Fibroblast of peridontal ligament (primary cell): ENCODE results near the gene ESR1.
"Not testable (repeated sequence)": the region's sequence is repeated elsewhere in the genome, so short reads cannot be mapped to it uniquely, and the experiment has no call there.

Experiments
- DNase-seq: peaks from one replicate; pipeline ENCODE4 v3.0.0-alpha.2; 2010; ENCODE audit errors: extremely low read depth

ESR1 gene

DNA sequence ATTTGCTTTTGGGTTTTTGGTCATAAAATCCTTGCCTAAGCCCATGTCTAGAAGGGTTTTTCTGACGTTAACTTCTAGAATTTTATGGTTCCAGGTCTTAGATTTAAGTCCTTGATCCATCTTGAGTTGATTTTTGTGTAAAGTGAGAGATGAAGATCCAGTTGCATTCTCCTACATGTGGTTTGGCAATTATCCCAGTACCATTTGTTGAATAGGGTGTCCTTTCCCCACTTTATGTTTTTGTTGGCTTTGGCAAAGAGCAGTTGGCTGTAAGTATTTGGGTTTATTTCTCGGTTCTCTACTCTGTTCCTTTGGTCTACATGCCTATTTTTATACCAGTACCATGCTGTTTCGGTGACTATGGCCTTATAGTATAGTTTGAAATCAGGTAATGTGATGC, 86.9 kb downstream of the ESR1 start:
- DNase-seq: peak; percentile 62

DNA sequence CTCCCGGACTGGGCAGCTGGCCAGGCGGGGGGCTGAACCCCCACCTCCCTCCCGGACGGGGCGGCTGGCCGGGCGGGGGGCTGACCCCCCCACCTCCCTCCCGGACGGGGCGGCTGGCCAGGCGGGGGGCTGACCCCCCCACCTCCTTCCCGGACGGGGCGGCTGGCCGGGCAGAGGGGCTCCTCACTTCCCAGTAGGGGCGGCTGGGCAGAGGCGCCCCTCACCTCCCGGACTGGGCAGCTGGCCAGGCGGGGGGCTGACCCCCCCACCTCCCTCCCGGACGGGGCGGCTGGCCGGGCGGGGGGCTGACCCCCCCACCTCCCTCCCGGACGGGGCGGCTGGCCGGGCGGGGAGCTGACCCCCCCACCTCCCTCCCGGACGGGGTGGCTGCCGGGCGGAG, 91.7 kb downstream of the ESR1 start:
- DNase-seq: not testable (repeated sequence)

DNA sequence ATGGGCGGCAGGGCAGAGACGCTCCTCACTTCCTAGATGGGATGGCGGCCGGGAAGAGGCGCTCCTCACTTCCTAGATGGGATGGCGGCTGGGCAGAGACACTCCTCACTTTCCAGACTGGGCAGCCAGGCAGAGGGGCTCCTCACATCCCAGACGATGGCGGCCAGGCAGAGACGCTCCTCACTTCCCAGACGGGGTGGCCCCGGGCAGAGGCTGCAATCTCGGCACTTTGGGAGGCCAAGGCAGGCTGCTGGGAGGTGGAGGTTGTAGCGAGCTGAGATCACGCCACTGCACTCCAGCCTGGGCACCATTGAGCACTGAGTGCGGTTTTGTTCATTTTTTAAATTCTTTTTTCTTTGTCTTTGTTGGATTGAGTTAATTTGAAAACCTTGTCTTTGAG, 92.3 kb downstream of the ESR1 start:
- DNase-seq: not testable (repeated sequence)

DNA sequence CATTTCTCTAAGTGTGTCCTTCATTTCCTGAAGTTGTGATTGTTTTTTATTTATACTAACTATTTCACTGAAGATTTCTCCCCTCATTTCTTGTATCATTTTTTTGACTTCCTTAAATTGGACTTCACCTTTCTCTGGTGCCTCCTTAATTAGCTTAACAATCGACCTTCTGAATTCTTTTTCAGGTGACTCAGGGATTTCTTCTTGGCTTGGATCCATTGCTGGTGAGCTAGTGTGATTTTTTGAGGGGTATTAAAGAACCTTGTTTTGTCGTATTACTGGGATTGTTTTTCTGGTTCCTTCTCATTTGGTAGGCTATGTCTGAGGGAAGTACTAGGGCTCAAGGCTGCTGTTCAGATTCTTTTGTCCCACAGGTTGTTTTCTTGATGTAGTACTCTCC, 92.8 kb downstream of the ESR1 start:
- DNase-seq: no peak

DNA sequence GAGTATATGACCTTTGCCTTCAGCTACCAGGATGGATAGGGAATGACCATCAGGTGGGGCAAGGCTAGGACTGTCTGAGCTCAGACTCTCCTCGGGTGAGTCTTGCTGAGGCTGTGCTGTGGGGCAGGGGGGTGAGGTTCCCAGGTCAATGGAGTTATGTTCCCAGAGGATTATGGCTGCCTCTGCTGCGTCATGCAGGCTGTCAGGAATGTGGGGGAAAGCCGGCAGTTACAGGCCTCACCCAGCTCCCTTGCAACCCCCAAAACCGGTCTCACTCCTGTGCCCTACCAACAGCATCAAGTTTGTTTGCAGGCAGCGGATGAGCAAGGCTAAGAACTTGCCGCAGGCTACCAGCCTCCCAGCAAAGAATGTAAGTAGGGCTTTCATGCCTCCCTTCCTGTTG, 93.5 kb downstream of the ESR1 start:
- DNase-seq: no peak

DNA sequence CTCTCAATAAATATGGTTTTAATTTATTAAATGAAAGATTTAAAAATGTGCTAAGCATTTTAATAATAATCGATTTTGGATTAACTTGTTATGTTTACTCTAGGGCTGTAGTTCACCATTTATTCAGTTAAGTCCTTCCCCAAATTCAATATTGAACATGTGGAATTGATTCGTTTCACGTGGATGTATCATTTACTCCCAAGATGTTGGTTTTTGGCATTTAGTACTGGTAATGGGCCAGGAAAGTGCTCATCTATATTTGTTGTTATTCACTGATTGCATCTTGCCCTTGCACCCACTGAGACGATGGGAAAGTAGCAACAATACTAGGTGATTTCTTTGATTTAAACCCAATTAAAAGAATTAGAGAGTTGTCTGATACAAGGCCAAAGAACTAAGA, 97.1 kb downstream of the ESR1 start:
- peak; percentile 15 for DNase-seq

DNA sequence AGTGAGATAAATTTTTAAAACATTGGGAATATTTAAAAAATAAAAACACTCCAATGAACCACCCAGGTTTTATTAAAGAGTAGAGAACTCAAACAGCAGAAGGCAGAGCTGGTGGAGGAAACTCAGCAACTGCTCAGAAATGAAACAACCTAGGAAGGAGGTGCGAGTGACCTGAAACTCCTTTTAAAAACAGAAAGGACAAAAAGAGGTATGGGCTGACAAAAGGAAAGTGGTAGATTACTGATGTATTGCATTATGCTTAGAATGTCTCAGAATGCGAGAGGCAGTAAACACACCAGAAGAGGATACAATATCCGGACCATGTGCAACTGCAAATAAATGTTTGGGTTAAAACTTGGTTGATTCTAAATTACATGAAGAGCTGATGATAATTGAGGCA, 97.6 kb downstream of the ESR1 start:
- no peak for DNase-seq

DNA sequence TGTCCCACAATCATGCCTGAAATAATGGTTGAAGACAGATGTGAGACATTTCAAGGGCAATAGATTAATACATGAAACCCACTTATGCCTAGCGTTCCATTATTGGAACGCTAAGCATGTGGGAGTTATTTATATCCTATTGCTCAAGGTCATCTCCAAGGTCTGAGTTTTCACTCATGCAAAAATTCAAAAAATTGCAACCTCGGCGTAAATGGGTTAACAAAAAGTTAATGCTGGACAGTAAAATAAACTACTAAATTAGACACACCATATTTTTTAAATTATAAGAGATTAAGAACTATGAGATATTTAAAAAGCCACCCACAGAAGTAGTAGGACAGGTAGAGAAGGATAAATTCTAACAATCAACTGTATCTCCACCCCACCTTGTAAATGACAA, 98.4 kb downstream of the ESR1 start:
- DNase-seq: no peak

DNA sequence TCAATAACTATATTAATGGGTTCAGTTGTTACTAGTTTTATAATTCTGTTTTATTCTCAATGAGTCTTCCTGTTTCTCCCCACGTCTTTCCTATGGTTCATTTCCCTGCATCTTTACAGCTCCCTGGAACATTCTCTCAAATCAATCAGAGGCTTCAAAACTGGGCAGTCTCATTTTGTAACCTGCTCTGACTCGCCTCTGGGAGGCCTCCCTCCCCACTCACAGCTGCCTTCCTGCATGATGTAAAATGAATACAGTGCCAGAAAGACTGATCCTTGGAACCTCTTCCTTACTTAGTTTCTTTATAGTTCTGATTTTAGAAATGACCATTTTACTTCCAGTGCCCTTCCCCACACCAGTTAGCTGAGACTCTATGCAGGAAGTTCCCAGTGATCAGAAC, 103.9 kb downstream of the ESR1 start:
- peak; percentile 35 for DNase-seq

DNA sequence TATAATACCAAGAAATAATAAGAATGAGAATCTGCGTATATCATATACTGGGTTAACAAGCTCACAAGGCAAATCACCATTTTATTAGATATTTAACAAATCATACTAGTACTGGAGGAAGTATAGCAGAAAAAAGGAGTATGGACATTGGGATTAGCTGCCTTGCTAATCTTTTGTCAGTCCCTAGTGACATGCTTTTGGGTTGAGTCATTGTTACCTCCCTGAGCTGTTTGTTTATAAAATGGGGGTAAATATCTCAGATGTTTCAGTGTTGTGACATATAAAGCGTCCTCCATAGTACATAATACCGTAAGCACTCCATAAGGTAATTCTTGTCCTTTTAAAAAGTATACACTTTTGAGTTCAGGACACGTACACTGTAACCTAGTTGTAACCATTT, 107.0 kb downstream of the ESR1 start:
- DNase-seq: peak; percentile 5

DNA sequence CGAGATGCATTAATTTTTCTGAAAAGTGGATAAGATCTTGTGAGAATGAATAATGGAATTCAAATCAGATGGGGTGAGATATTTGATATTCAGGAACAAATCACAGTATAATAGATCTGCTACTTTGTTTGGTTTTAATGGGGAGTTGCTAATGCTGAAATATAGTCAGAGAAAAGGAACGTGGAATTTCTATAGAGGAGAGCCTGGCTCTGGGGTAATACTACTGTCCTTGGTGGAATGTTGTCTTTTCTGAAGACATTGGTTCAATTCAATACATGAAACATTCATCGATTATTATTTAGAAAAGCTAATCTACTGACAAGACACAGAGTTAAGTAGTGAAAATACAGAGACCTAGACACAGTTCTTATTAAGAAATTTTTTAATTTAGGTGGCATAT, 108.6 kb downstream of the ESR1 start:
- no peak for DNase-seq

DNA sequence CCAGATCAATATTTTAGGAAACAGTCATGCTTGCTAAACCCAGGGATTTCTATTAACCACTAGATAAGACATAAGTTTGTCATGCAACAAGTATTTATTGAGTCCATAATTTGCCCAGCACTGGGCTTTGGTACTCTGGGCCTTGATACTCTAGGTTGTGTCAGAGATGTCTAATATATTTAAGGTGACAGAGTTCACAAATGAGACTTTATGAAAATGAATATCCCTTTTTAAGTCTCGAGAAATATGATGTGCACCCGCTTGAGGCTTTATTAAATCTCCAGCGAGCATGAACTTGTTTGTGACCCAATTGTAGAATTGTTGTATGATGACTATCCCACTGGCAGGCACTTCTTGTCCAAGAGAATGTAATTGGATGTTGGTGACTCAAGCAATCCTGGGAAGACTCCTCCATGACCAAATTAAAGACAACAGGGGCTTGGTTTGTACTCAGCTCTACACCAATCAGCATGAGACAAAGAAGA, 109.2 kb downstream of the ESR1 start:
- peak; percentile 96 for DNase-seq

DNA sequence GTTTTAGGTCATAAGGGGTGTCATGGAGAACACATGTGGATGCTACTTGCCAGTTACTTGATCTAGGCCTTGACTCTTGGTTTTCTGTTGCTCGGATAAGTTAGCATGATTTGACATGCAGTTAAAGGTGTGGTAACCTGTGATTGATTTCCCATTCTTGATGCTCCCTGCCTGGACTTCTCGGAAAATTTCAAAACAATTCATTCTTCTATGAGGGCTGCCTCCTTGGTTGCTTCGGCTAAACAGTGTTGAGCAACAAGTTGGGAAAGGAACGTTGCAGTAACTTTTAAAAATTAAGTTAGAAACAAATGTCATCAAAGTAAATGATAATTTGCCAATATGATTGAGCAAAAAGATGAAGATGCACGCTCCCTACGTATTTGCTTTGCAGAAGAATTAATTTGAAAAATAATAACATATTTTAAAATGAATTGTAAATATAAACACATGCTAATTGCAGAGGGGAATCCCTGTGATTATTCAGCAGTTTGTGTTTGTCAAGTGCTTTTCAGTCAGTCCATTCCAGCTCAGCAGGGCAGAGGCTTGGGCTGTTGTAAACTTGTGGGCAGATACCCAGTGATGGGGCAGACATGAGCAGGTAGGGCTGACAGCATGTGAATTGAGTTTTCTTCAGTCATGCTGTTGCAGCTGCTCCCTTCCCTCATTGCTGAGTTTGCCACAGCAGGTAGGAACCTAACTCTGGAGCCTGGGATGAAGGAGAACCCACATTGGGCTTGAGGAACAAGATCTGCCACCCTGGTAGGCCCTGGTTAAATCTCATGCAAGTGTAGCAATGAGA, 110.2 kb downstream of the ESR1 start:
- DNase-seq: no peak

DNA sequence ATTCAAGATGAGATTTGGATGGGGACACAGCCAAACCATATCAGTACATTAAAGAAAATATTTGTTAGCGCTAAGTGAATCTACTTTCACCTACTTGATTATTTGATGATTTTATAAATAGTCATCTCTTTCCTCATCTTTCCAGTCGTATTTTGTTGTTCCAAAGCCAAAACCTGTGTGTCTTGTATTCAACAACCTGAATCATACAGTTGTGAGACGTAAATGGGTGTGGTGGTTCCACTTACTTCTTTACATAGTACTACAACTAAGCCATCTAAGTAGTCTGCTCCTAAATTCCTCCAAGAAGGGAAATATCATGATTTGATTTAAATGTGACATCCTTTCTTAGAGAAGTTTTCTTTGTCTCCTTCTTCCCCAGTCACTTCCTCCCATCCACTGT, 132.8 kb downstream of the ESR1 start:
- no peak for DNase-seq

DNA sequence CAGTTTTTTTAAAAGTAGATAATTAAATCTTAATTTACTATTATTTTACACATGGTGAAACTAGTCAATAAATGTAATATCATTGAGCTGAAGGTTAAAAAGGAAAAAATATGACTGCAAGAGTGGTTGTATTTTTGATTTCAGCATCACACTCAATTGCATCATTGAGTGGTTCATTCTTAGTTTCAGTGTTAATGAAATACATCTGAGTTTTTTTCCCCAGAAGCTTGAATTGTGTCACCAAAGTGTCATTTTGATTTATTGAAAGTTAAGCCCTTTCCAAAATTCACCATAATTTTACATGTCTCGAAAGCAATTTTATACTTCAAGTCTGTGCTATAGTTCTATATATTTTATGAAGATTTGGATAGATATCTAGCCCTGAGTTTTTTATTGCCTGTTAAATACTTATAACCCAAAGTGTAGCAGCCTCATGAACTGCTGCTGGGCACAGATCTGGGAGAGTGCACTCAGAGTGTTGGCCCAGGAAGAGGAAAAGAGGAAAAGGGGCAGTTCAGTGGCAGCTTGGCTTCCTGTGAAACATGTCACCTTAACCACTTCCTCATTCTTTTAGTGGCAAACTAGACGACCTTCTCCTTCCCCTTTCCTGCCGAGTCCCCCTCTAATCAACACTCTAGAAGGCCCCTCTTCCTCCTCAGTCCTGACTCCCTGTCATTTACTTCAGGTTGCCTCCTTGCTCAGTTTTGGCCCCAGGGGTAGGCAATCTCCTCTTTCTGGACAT, 140.7 kb downstream of the ESR1 start:
- DNase-seq: peak; percentile 14

DNA sequence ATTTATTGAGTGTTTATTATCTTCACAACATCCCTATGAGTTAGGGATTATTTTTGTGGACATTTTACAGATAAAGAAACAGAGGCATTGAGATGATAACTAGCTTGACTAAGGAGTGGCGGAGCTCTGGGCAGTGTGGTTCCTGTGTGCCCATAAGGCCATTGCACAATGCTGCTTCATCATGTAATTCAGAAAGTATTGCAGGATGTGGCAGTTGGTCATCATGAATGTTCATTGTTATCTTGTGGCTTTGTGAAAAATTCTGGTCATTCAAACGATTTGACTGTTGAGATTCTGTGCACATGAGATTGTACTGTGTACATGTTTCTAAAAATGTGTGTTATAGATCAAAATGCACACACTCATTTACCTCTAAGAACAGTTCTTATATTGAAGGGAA, 150.8 kb downstream of the ESR1 start:
- DNase-seq: peak; percentile 84

DNA sequence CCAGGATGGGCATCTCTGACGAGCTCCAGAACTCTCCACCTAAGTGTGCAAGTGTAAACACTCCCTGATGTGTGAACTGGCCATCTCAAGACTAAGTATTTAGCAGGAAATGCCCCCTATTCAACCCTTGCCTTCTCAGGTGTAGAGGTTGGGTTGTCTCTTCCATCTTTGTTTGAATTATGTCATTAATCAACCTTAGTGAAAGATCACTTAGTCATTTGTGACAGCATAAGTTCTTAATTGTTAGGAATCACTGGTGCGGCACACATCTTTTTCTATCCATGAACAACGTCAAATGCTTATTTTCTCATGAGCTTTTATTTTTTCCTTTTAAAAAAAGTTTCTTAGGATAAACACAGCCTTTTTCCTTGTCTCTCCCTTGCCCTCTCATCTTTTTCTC, 151.6 kb downstream of the ESR1 start:
- no peak for DNase-seq

DNA sequence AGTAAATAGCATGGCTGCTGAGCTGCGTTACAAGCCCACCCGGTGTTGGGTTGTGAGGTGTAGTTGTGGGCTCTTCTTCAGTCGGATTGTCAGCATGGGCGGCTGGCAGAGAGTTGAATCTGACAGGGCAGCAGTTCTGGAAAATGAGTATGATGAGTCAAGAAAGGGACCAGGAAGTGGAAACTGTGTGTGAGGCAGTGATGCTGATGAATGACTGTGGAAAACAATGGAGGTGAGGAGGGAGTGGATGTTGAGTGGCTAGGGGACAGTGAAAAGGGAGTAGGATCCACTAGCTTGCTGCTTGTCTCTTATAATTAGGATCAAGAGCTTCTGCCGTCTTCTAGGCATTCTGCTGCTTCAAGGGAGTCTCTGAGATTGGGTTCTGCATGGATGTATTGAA, 154.3 kb downstream of the ESR1 start:
- DNase-seq: no peak

DNA sequence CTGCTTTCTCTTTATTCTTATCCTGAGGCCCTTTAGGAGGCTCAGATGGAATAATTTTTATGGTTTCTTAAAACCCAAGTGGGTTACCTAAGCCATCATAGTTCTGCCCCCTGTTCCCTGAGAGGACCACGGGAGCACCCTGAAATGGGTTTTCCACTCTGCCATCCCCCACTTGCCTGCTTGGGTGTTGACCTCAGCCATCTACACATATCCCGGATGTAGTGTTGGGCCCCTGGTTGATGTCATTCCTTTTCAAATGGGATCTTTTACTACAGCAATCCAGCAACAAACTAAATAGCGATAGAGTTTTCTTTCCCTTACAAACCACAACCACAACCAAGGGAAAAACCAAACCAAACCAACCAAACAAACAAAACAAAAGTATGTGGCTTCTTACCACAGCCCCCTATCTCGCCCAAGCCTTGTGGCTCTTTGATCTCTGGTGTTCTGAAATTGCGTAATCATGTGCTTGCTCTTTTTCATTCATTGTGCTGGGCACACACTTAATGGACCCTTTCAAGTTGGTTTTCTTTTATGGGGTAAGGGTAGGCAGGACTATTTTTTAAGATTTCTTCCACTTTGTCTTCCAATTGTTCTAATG, 154.9 kb downstream of the ESR1 start:
- DNase-seq: peak; percentile 85

DNA sequence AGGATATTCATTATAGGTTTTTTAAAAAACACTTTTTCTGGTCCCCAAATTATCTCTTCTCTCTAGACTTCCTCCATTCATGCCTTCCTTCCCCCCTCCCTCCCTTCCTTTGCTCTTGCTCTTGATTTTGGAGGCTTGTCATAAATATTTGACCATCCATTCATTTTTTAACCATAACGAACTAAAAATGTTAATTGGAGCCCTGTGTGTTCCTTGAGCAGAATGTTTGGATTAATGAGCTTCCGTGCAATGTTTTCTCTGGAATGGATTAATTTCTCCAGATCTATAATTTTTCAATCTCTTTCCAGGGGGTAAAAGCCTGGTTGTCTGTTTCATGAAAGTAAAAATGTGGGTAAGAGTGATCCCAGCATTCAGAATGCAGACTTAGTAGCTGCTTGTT, 155.5 kb downstream of the ESR1 start:
- peak; percentile 62 for DNase-seq

DNA sequence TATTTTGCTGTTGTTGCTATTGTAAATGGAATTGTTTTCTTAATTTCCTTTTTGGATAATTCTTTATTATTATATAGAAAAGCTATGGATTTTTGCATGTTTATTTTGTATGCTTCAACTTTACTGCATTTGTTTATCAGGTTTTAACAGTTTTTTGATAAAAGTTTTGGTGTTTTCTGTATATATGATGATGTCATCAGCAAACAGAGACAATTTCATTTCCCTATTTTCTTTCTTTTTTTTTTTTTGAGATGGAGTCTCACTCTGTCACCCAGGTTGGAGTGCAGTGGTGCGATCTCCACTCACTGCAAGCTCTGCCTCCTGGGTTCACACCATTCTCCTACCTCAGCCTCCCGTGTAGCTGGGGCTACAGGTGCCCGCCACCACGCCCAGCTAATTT, 156.9 kb downstream of the ESR1 start:
- not testable (repeated sequence) for DNase-seq

DNA sequence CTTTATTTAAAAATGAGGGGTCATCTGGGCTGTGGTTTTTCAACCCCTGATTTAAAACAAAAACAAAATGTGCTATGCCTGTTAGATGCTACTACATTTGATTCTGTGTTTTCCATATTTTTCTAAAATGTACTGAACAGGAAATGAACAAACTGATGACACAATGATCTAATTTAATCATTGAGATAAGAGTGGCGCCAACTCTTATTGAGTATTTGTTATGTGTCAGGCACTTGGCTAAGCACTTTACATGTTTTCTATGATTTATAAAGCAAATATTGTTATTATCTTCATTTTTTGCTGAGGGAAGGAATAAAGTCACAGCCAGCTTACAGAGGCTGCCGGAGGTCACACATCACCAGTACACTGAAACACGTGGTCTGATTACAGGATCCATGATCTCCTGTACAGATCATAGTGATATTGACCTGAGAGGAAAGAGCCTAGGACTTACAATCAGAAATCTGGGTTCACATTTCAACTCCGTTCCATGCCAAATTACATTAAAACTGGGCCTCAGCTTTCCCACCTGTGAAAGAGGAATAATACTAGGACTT, 166.7 kb downstream of the ESR1 start:
- DNase-seq: no peak

DNA sequence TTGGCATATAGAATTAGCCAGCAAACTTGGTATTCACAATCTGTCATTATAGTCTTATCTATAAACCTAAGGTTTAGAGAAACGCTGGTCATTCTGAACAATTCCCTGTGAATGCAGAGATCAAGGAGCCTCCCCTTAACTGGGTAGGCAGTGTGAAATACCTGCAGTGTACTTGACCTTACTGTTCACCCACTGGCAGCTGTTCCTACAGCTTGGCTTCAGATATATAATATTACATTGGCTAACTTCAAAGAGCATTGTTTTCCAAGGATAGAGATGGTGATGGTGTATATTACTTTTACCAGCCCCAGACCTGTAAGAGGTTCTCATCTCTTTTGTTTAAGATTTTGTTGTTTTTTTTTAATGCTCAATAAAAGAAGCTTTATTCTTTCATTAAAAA, 168.3 kb downstream of the ESR1 start:
- DNase-seq: no peak
